Mesothelial cell of epicardium (in vitro differentiated cells): ENCODE measurements around the gene DNAH17. TPM values are rescaled to one million over a fixed set of nuclear protein-coding genes. Genes with fewer than 3 reads are reported as not detected.

Experiments
- DNase-seq, 2 experiments: peaks; one replicate each; pipeline ENCODE4 v3.0.0; 2021; ENCODE audit warnings: low spot score in 2 of 2; ENCODE audit not compliant: unreplicated experiment in 2 of 2
- H3K27ac Mint-ChIP-seq: 2 replicates; pipeline ENCODE4 v1.8.0; 2021; ENCODE audit warnings: mixed read lengths
- H3K27me3 Mint-ChIP-seq: 2 replicates; pipeline ENCODE4 v1.8.0; 2021; ENCODE audit warnings: low read depth, mixed read lengths
- H3K36me3 Mint-ChIP-seq: 2 replicates; pipeline ENCODE4 v1.8.0; 2021; ENCODE audit warnings: mixed read lengths
- H3K4me1 Mint-ChIP-seq: 2 replicates; pipeline ENCODE4 v1.8.0; 2021; ENCODE audit warnings: mixed read lengths
- H3K4me3 Mint-ChIP-seq: 2 replicates; pipeline ENCODE4 v1.8.0; 2021; ENCODE audit warnings: mild to moderate bottlenecking, moderate library complexity, mixed read lengths
- H3K9me3 Mint-ChIP-seq: 2 replicates; pipeline ENCODE4 v1.8.0; 2021; ENCODE audit warnings: mixed read lengths
- total RNA-seq: library from RNA; stranded (reverse); gene quantifications from 3 replicates; pipeline ENCODE4 v1.2.1, GENCODE V29; 2021
- TF ChIP-seq, protein P1 (sequence below): fragments of 200-600 bp; sonication (generic); IDR thresholded peaks from one replicate; pipeline ENCODE4 v1.5.0; 2021; ENCODE audit warnings: antibody characterized with exemption; ENCODE audit not compliant: unreplicated experiment

The DNAH17 gene
- total RNA-seq, 1 donor from 2014 or later, result 0.87 TPM

DNA sequence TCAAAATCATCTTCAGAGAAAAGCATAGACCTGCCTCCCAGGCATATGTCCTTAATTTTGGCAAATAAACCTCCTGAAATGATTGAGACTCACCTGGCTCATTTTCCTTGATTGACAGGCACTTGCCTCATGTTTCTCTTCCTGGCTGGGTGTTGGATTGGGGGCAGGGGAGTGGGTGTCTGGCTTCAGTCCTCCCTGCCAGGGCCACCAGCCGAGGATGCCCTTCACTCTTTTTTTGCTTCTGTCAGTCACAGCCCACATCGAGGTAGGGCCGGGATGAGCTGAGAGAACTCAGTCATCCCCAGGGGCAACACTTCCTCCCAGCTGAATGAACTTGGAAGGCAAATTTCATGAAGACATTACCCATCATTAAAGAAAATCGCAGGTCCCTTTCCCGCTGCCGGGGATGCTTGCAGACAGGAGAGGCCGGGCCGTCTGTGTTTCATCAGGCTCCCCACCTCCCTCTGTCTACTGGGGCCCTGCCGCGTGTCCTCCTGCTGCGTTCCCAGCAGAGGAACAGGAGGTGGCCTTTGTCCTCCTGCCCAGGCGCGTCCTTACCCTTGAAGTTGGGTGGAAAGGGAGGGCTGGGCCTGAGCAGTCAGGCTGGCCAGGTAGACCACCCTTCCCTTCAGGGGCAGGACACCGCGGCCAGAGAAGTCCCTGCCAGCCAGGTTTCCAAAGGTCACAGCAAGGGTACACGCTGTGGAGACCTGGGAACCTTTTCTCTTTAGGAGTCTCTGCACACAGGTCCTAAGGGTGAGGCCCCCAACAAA is 11.2 kb upstream of the DNAH17 start:
- peaks cover 13% of the 10 kb centered on the region for H3K4me1 Mint-ChIP-seq
- peaks cover 3% of the 10 kb centered on the region for H3K9me3 Mint-ChIP-seq
- TF ChIP-seq, protein P1, sequence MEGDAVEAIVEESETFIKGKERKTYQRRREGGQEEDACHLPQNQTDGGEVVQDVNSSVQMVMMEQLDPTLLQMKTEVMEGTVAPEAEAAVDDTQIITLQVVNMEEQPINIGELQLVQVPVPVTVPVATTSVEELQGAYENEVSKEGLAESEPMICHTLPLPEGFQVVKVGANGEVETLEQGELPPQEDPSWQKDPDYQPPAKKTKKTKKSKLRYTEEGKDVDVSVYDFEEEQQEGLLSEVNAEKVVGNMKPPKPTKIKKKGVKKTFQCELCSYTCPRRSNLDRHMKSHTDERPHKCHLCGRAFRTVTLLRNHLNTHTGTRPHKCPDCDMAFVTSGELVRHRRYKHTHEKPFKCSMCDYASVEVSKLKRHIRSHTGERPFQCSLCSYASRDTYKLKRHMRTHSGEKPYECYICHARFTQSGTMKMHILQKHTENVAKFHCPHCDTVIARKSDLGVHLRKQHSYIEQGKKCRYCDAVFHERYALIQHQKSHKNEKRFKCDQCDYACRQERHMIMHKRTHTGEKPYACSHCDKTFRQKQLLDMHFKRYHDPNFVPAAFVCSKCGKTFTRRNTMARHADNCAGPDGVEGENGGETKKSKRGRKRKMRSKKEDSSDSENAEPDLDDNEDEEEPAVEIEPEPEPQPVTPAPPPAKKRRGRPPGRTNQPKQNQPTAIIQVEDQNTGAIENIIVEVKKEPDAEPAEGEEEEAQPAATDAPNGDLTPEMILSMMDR, result no peak
- no peaks in the 10 kb centered on the region for H3K36me3 Mint-ChIP-seq
- DNase-seq, result no peak
- no peaks in the 10 kb centered on the region for H3K27me3 Mint-ChIP-seq
- no peak overlapping the region for H3K27ac Mint-ChIP-seq
- no peak overlapping the region for H3K4me3 Mint-ChIP-seq

DNA sequence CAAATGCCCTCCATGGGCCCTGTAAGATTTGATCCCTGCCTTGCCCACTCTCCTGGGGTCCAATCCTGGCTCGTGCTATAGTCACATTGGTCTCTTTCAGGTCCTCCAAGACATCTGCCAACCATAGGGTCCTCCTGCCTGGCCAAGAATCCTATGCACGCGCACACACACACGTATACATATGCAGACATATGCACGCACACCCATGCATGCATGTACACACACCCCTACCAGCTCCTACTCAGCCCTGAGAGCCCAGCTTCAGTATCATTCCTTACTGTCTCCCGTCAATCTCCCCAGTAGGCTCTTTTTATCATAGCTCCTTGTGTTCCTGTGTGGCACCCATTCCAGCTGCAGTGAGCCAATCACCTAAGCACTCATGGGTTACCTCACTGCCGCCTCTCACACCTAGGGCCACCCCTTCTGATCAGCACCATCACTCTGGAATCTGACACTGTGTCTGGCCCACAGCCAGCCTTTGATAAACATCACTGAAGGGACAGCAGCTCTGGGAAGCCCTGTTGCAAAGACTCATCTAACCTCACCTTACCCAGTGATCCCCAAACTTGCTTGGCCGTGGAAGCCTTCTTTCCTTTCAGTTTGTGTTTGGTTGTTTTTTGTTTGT is 7.9 kb upstream of the DNAH17 start:
- Mint-ChIP-seq H3K4me3 (no peak overlapping the region), H3K27me3 (no peaks in the 10 kb centered on the region), H3K27ac (no peak overlapping the region), H3K36me3 (no peaks in the 10 kb centered on the region), H3K9me3 (peaks cover 3% of the 10 kb centered on the region), H3K4me1 (peaks cover 3% of the 10 kb centered on the region)
- DNase-seq, result no peak
- TF ChIP-seq, protein P1, result no peak

DNA sequence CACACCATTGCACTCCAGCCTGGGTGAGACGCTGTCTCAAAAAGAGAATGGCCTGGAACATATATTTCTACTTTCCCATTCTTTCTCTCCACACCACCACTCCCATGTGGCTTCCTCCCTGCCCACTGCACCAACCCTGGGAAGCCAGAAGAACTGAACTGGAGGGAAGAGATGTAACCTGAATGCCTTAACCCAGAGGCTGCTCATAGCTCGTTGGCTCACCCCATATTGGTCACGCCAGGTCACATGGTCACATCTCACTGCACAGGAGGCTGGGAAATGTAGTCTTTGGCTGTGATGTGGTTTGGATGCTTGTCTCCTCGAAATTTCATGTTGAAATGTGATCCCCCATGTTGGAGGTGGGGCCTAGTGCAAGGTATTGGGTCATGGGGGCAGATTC is 5.9 kb upstream of the DNAH17 start:
- H3K9me3 Mint-ChIP-seq, result peaks cover 6% of the 10 kb centered on the region
- TF ChIP-seq, protein P1, result no peak
- DNase-seq, result no peak
- H3K27me3 Mint-ChIP-seq, result no peaks in the 10 kb centered on the region
- H3K4me1 Mint-ChIP-seq, result no peaks in the 10 kb centered on the region
- no peaks in the 10 kb centered on the region for H3K36me3 Mint-ChIP-seq
- H3K27ac Mint-ChIP-seq, result no peak overlapping the region
- no peak overlapping the region for H3K4me3 Mint-ChIP-seq

DNA sequence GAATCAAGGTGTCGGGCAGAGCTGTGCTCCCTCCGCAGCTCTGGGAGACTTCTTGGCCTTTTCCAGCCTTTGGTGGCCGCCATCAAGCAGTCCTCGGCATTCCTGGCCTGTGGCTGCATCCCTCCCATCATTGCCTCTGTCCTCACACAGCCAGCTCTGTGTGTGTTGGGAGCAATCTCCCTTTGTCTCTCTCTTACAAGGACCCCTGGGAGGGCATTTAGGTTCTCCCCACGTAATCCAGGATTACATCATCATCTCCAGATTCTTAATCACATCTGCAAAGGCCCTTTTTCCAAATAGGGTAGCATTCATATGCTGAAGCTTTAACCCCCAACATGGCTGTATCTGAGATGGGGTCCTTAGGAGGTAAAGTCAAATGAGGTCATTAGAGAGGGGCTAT is 4.1 kb upstream of the DNAH17 start:
- Mint-ChIP-seq H3K27ac (no peak overlapping the region), H3K9me3 (peaks cover 9% of the 10 kb centered on the region), H3K36me3 (no peaks in the 10 kb centered on the region), H3K4me3 (no peak overlapping the region), H3K27me3 (no peaks in the 10 kb centered on the region), H3K4me1 (no peaks in the 10 kb centered on the region)
- TF ChIP-seq, protein P1, result no peak
- no peak for DNase-seq

DNA sequence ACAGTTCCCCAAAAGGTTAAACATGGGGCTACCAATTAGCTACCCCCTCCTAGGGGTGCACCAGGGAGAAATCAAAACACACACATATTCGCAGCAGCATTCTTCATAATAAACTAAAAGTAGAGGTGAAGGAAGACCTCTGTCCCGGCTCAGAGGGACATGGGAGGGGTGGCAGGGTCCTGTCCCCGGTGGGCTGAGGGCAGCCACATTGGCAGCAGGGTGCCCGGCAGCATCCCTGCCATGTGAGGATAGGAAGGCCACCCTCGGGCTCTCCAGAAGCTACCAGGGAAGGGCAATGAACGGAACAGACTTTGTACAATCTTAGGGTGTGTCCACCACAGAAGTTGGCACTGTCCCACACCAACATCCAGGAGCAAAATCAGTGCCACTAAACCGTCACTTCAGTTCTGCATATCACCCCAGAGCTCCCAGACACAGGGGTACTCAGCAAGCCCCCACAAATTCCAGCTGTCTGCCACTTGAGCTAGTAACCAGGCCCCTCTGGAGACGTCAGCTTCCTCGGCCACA is 3.1 kb upstream of the DNAH17 start:
- Mint-ChIP-seq H3K4me1 (no peaks in the 10 kb centered on the region), H3K27ac (no peak overlapping the region), H3K9me3 (peaks cover 9% of the 10 kb centered on the region), H3K4me3 (no peak overlapping the region), H3K36me3 (no peaks in the 10 kb centered on the region), H3K27me3 (no peaks in the 10 kb centered on the region)
- TF ChIP-seq, protein P1, result no peak
- DNase-seq, result no peak
